Left lung (tissue), 10 donors: ENCODE results near the gene MYL12A. TPM values are rescaled to one million over a fixed set of nuclear protein-coding genes. Genes with fewer than 3 reads are reported as not detected.

Source experiments
- ATAC-seq: fragments of 200-7000 bp; cut with Tn5 transposase; one replicate; pipeline ENCODE4 v1.9.1; 2020; ENCODE audit warnings: moderate library complexity
- DNase-seq, 4 donors: peaks; one replicate each; pipeline ENCODE4 v3.0.0-alpha.2; 2013 to 2020
- H3K27ac ChIP-seq, 2 donors: fragments of 200-600 bp; sonication (generic) in 1 of 2; one replicate each; pipeline versions ENCODE4 v1.5.0 to v1.8.0; 2020 to 2021
- H3K27me3 ChIP-seq, 2 donors: fragments of 200-600 bp; sonication (generic) in 1 of 2; one replicate each; pipeline versions ENCODE4 v1.5.0 to v1.8.0; 2020 to 2021
- H3K36me3 ChIP-seq, 2 donors: fragments of 200-600 bp; sonication (generic) in 1 of 2; one replicate each; pipeline versions ENCODE4 v1.5.0 to v1.8.0; 2020 to 2021
- H3K4me1 ChIP-seq, 2 donors: fragments of 200-600 bp; one replicate each; pipeline ENCODE4 v1.8.0; 2021
- H3K4me3 ChIP-seq, 2 donors: fragments of 200-600 bp; sonication (generic) in 1 of 2; one replicate each; pipeline versions ENCODE4 v1.5.0 to v1.8.0; 2020 to 2021; ENCODE audit warnings: mild to moderate bottlenecking in 1 of 2
- H3K9me3 ChIP-seq, 2 donors: fragments of 200-600 bp; sonication (generic) in 1 of 2; one replicate each; pipeline versions ENCODE4 v1.5.0 to v1.8.0; 2020 to 2021
- CTCF ChIP-seq, 2 donors: fragments of 200-600 bp; sonication (generic) in 1 of 2; IDR thresholded peaks; one replicate each; pipeline versions ENCODE4 v1.5.0 to v1.8.0; 2021; ENCODE audit warnings: antibody characterized with exemption in 2 of 2
- intact Hi-C, 2 donors: fragments of 100-400 bp; cut with DNase I; formaldehyde crosslinking; loops; one replicate each; pipeline versions ENCODE4 v1.11.2 to v1.14.2; 2022
- polyA plus RNA-seq, 6 donors: library from polyadenylated mRNA; unstranded; fragments of 120-200 nt; gene quantifications; one replicate each; pipeline ENCODE4 v1.2.1, GENCODE V29; 2013; ENCODE audit not compliant: insufficient read length in 6 of 6
- total RNA-seq, 2 donors: library from RNA; stranded (reverse); fragmentation: NEBNext Ultra II Directional; extraction: Animal tissue kit (Norgen Biotek cat#: 25700); gene quantifications; one replicate each; pipeline ENCODE4 v1.2.1, GENCODE V29; 2021
- donor health status: DM: no; HTN: yes; CAD: no.
- donor health status: DM: no; HTN: no; CAD: no.

MYL12A gene
- total and polyA plus RNA-seq, 8 donors: 324 to 556 (median 361) TPM

GRCh38 chr18:3246635-3247239 lies 864 bp upstream of the MYL12A start:
- peaks cover 27 to 53% of the 10 kb centered on the region in 2 donors for H3K4me1 ChIP-seq
- H3K36me3 ChIP-seq: peaks cover 0 to 10% of the 10 kb centered on the region in 2 donors
- H3K27ac ChIP-seq: peak overlapping the region; percentile 99 to 100
- DNase-seq (peak in 1 of 4 donors; percentile 35), ATAC-seq (peak; percentile 19)
- no peak for TF ChIP-seq CTCF (IDR thresholded peaks at IDR 0.05)
- peak overlapping the region; percentile 90 to 93 for H3K4me3 ChIP-seq
- intact Hi-C loops: loop anchor here in 1 of 2 donors (5.0 to 10.0 kb wide), 2 partner anchors 102 to 314 kb away; no protein-coding TSS in a partner anchor
- H3K9me3 ChIP-seq: peaks cover 0 to 2% of the 10 kb centered on the region in 2 donors
- no peaks in the 10 kb centered on the region for H3K27me3 ChIP-seq

- Histone ChIP-seq H3K9me3 (no peaks in the 10 kb centered on the region), H3K27me3 (no peaks in the 10 kb centered on the region), H3K4me1 (peaks cover 29 to 67% of the 10 kb centered on the region in 2 donors), H3K27ac (peak overlapping the region; percentile 99 to 100), H3K36me3 (peaks cover 0 to 12% of the 10 kb centered on the region in 2 donors), H3K4me3 (peak overlapping the region; percentile 90 to 93)
- TF ChIP-seq CTCF (IDR thresholded peaks at IDR 0.05): no peak
- ATAC-seq (no peak), DNase-seq (peak in 2 of 4 donors; percentile 79 to 82)
- intact Hi-C loops: loop anchor here in 1 of 2 donors (5.0 to 10.0 kb wide), 2 partner anchors 103 to 316 kb away; no protein-coding TSS in a partner anchor
Measured at GRCh38 chr18:3248062-3248657, 559 bp downstream of the MYL12A start.

- peaks cover 0 to 19% of the 10 kb centered on the region in 2 donors for H3K36me3 ChIP-seq
- no peaks in the 10 kb centered on the region for H3K9me3 ChIP-seq
- no peaks in the 10 kb centered on the region for H3K27me3 ChIP-seq
- peak in 2 of 4 donors; percentile 15 to 61 for DNase-seq
- peak overlapping the region; percentile 99 to 100 for H3K27ac ChIP-seq
- intact Hi-C loops: loop anchor here in 1 of 2 donors (5.0 to 10.0 kb wide), 2 partner anchors 104 to 317 kb away; no protein-coding TSS in a partner anchor
- ATAC-seq: peak; percentile 6
- peak overlapping the region; percentile 90 to 93 for H3K4me3 ChIP-seq
- H3K4me1 ChIP-seq: peaks cover 29 to 72% of the 10 kb centered on the region in 2 donors
- TF ChIP-seq CTCF (IDR thresholded peaks at IDR 0.05): no peak
Measured at GRCh38 chr18:3248658-3249359, 1.2 kb downstream of the MYL12A start.

GRCh38 chr18:3250237-3251107 lies 2.9 kb downstream of the MYL12A start:
- TF ChIP-seq CTCF (IDR thresholded peaks at IDR 0.05): no peak
- no peak for ATAC-seq
- peak overlapping the region; percentile 57 to 63 for H3K27ac ChIP-seq
- peaks cover 29 to 64% of the 10 kb centered on the region in 2 donors for H3K4me1 ChIP-seq
- intact Hi-C loops: no loop called here
- no peak for DNase-seq
- H3K27me3 ChIP-seq: no peaks in the 10 kb centered on the region
- H3K9me3 ChIP-seq: no peaks in the 10 kb centered on the region
- peaks cover under 1 to 35% of the 10 kb centered on the region in 2 donors for H3K36me3 ChIP-seq
- peak overlapping the region in 1 of 2 donors; percentile 93 for H3K4me3 ChIP-seq
